Endothelial cell (in vitro differentiated cells): ENCODE measurements around the gene NTSR1. TPM values are rescaled to one million over a fixed set of nuclear protein-coding genes. Genes with fewer than 3 reads are reported as not detected.

Experiments
- DNase-seq: peaks from one replicate; pipeline ENCODE4 v3.0.0; 2021; ENCODE audit warnings: low spot score
- H3K27ac Mint-ChIP-seq: one replicate; pipeline ENCODE4 v1.8.0; 2021; ENCODE audit warnings: mixed read lengths, inconsistent platforms; ENCODE audit not compliant: unreplicated experiment
- H3K27me3 Mint-ChIP-seq: one replicate; pipeline ENCODE4 v1.8.0; 2021; ENCODE audit warnings: mild to moderate bottlenecking, moderate library complexity, mixed read lengths, inconsistent platforms; ENCODE audit not compliant: unreplicated experiment
- H3K36me3 Mint-ChIP-seq: one replicate; pipeline ENCODE4 v1.8.0; 2021; ENCODE audit warnings: mild to moderate bottlenecking, low read depth, mixed read lengths, inconsistent platforms; ENCODE audit not compliant: unreplicated experiment
- H3K4me1 Mint-ChIP-seq: one replicate; pipeline ENCODE4 v1.8.0; 2021; ENCODE audit warnings: mild to moderate bottlenecking, mixed read lengths, inconsistent platforms; ENCODE audit not compliant: unreplicated experiment
- H3K4me3 Mint-ChIP-seq: one replicate; pipeline ENCODE4 v1.8.0; 2021; ENCODE audit warnings: mild to moderate bottlenecking, mixed read lengths, inconsistent platforms; ENCODE audit not compliant: unreplicated experiment
- H3K9me3 Mint-ChIP-seq: one replicate; pipeline ENCODE4 v1.8.0; 2021; ENCODE audit warnings: mixed read lengths, inconsistent platforms; ENCODE audit not compliant: unreplicated experiment
- CTCF ChIP-seq: fragments of 200-600 bp; sonication (generic); IDR thresholded peaks from one replicate; pipeline ENCODE4 v1.5.0; 2021; ENCODE audit warnings: antibody characterized with exemption; ENCODE audit not compliant: unreplicated experiment
- total RNA-seq: library from RNA; stranded (reverse); fragmentation: NEBNext Ultra II Directional; extraction: Animal tissue kit (Norgen Biotek cat#: 25700); gene quantifications from one replicate; pipeline ENCODE4 v1.2.1, GENCODE V29; 2021; ENCODE audit not compliant: unreplicated experiment

The NTSR1 gene
- total RNA-seq, 1 donor from 2014 or later, result not detected

GRCh38 chr20:62707276-62707920, 1.2 kb upstream of the NTSR1 start:
- Mint-ChIP-seq H3K9me3 (no peaks in the 10 kb centered on the region), H3K27ac (no peak overlapping the region), H3K36me3 (peaks cover 3% of the 10 kb centered on the region), H3K4me3 (no peak overlapping the region), H3K27me3 (peaks cover 21% of the 10 kb centered on the region), H3K4me1 (no peaks in the 10 kb centered on the region)
- no peak for TF ChIP-seq CTCF
- no peak for DNase-seq

- TF ChIP-seq CTCF, result peak; percentile 59
- peaks cover 3% of the 10 kb centered on the region for H3K36me3 Mint-ChIP-seq
- DNase-seq, result peak; percentile 50
- H3K9me3 Mint-ChIP-seq, result no peaks in the 10 kb centered on the region
- H3K27ac Mint-ChIP-seq, result no peak overlapping the region
- no peaks in the 10 kb centered on the region for H3K4me1 Mint-ChIP-seq
- H3K27me3 Mint-ChIP-seq, result peaks cover 21% of the 10 kb centered on the region
- no peak overlapping the region for H3K4me3 Mint-ChIP-seq
Observed at GRCh38 chr20:62707921-62708521, 615 bp upstream of the NTSR1 start.

- peaks cover 19% of the 10 kb centered on the region for H3K27me3 Mint-ChIP-seq
- no peak overlapping the region for H3K27ac Mint-ChIP-seq
- H3K36me3 Mint-ChIP-seq, result peaks cover 3% of the 10 kb centered on the region
- no peak for TF ChIP-seq CTCF
- DNase-seq, result no peak
- H3K4me1 Mint-ChIP-seq, result no peaks in the 10 kb centered on the region
- no peaks in the 10 kb centered on the region for H3K9me3 Mint-ChIP-seq
- no peak overlapping the region for H3K4me3 Mint-ChIP-seq
Observed at GRCh38 chr20:62709537-62709905, 885 bp downstream of the NTSR1 start.

DNA sequence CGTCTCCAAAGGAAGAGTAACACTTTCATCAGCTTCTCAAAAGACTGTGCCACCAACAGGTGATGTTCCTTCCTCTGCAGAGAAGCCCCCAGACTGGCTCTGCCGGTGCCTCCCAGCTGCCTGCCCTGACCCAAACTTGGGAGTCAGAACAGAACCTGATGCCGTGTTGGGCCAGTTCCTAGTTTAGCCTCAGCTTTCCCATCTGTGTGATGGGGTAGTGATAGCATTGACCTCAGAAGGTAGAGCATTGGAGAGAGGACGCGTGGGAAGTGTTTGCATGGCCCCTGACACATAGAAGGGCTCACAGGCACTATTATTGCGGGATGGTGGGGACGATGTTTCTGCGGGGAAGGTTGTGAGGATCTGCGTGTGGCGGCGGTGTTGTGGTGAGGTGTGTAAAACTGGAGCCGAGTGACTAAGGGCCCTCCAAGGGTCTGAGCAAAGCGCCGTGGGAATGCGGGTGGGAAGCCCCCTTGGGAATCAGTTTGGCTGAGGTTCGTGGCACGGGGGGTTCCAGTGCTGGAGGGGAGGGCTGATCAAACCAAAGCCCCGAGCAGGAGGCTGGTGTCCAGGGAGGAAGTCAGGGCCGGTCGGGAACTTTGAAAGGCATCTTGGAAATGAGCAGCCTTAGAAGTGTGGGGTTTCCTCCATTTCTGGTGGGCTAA, 1.7 kb downstream of the NTSR1 start:
- Mint-ChIP-seq H3K4me1 (no peaks in the 10 kb centered on the region), H3K4me3 (no peak overlapping the region), H3K27me3 (peaks cover 17% of the 10 kb centered on the region), H3K9me3 (no peaks in the 10 kb centered on the region), H3K36me3 (peaks cover 3% of the 10 kb centered on the region), H3K27ac (no peak overlapping the region)
- TF ChIP-seq CTCF, result no peak
- no peak for DNase-seq
